Muscle layer of duodenum (tissue), 2 donors: ENCODE results near the gene PIGM.

Source experiments
- H3K27ac ChIP-seq: one replicate; pipeline ENCODE4 v1.7.0; 2013; ENCODE audit warnings: mild to moderate bottlenecking, low read length
- H3K27me3 ChIP-seq: one replicate; pipeline ENCODE4 v1.7.0; 2013; ENCODE audit warnings: low read depth, mild to moderate bottlenecking, control low read depth, low read length
- H3K36me3 ChIP-seq, 2 donors: one replicate each; pipeline ENCODE4 v1.7.0; 2013; ENCODE audit warnings: low read length in 2 of 2, control low read depth in 1 of 2, mild to moderate bottlenecking in 1 of 2; ENCODE audit not compliant: insufficient read depth in 2 of 2, control insufficient read depth in 1 of 2
- H3K4me1 ChIP-seq, 2 donors: one replicate each; pipeline ENCODE4 v1.7.0; 2013; ENCODE audit warnings: low read length in 2 of 2, mild to moderate bottlenecking in 2 of 2, control low read depth in 1 of 2, moderate library complexity in 1 of 2; ENCODE audit not compliant: insufficient read depth in 2 of 2, control insufficient read depth in 1 of 2
- H3K4me3 ChIP-seq, 2 donors: one replicate each; pipeline ENCODE4 v1.7.0; 2013; ENCODE audit warnings: low read length in 2 of 2, low read depth in 1 of 2, mild to moderate bottlenecking in 1 of 2
- H3K9me3 ChIP-seq, 2 donors: one replicate each; pipeline ENCODE4 v1.7.0; 2013; ENCODE audit warnings: low read length in 2 of 2, control low read depth in 1 of 2, mild to moderate bottlenecking in 1 of 2; ENCODE audit not compliant: control insufficient read depth in 1 of 2
- donor health status: healthy.

Gene PIGM

DNA sequence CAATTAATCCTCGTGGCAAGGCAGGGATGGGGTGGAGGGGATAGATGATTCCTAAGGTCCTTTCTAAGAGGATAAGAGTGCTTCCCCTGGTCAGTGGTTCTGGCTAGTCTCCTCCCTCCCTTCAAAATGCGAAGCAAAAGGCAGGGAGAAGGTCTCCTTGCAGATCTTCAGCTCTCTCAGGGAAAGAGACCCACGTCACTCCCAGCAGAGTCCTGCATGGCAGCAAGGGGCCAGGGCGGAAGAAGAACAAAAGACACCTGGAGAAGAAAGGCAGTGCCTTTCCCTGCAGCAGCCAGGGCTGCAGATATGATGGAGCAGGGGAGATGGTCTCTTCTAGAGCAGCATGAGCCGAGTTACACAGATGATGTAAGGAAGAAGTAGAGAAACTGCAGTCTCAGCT lies 48.1 kb downstream of the PIGM start:
- Histone ChIP-seq H3K9me3 (no peaks in the 10 kb centered on the region), H3K27ac (no peak overlapping the region), H3K4me3 (no peak overlapping the region), H3K27me3 (no peaks in the 10 kb centered on the region), H3K4me1 (peaks cover 0 to under 1% of the 10 kb centered on the region in 2 donors), H3K36me3 (no peaks in the 10 kb centered on the region)

DNA sequence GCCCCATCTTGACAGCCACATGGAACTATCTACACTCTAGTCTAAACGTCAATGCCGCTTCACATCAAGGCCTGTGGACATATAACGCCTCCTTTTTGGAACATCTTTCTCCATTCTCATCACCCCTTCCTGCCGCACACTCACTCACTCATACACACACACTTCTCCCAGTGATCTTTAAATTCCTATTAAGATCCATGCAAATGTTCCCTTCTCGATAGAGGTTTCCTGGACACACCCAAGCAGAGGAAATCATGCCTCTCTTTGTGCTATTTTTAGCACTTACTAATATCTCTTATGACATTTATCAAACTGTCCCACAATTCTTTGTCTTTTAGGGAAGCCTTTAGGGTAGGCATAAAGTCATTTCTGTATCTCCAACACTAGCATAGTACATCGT lies 49.5 kb downstream of the PIGM start:
- no peak overlapping the region for H3K4me3 ChIP-seq
- H3K4me1 ChIP-seq, result peaks cover 0 to 4% of the 10 kb centered on the region in 2 donors
- H3K27ac ChIP-seq, result no peak overlapping the region
- no peaks in the 10 kb centered on the region for H3K9me3 ChIP-seq
- no peaks in the 10 kb centered on the region for H3K36me3 ChIP-seq
- no peaks in the 10 kb centered on the region for H3K27me3 ChIP-seq

DNA sequence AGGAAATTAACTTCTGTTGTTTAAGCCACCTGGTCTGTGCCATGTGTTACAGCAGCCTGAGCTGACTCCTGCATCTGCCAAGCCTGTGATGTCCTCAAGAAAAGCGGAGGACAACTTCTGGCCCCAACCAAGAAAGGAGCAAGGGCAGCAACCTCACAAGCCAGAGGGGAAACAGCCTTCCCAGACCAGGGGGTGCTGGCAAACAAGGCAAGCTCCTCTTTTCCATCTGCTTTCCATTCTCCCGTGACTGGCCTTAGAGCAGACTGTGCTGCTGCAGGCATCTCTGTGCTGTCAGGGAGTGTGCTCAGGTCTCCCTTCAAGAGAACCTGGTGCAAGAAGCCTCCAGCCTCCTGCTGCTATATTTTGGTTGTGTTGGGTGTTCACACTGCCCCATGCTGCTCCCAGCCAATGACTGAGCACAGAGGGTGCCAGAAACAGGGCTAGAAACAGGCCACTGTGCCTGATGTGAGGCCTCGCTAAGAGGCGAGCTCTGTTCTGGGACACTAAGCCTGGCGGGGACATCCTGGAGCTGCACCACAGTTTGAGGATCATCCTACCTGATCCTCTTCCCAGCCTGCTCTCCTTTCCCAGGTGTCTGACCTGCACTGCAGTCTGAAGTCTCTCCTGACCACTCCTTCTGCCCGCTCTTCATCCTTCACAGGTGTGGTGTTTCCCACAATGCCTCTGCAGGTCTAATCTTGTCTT lies 50.3 kb downstream of the PIGM start:
- Histone ChIP-seq H3K4me3 (no peak overlapping the region), H3K27me3 (no peaks in the 10 kb centered on the region), H3K36me3 (no peaks in the 10 kb centered on the region), H3K9me3 (no peaks in the 10 kb centered on the region), H3K4me1 (peaks cover 0 to 4% of the 10 kb centered on the region in 2 donors), H3K27ac (no peak overlapping the region)

DNA sequence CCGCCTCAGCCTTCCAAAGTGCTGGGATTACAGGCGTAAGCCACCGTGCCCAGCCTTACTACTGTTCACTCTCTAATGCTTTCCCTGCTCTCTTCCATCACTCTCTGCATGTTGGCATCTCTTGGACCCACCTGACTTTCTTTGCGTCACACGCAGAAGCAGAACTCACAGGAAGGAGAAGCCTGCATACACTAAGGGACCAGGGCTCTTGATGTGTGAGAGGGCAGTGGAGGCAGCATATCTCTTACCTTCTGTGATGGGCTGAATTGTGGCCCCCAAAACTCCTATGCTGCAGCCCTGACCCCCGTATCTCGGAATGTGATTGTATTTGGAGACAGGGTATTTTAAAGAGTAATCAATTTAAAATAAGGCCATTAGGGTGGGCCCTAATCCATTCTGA lies 51.0 kb downstream of the PIGM start:
- Histone ChIP-seq H3K27me3 (no peaks in the 10 kb centered on the region), H3K9me3 (no peaks in the 10 kb centered on the region), H3K4me1 (peaks cover 0 to 4% of the 10 kb centered on the region in 2 donors), H3K27ac (no peak overlapping the region), H3K36me3 (no peaks in the 10 kb centered on the region), H3K4me3 (no peak overlapping the region)

DNA sequence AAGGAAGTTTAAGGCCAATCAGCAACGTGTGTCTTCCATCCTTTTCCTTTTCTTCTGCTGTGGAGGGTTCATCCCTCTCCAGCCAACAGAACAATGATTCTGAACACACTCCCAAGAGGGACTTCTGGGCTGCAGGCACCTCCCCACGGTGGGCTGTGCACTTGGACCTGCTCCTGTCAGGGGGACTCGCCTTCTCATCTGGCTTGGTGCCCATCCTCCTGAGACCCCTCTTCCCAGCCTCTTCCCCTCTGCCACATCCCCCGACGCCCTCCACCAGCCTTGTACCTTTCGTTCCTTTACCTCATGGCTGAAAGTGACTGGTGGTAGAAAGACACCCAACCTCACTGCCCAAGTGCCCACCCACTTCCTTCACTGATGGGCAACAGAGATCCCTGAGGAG lies 51.7 kb downstream of the PIGM start:
- Histone ChIP-seq H3K27ac (no peak overlapping the region), H3K36me3 (no peaks in the 10 kb centered on the region), H3K27me3 (peaks cover 6% of the 10 kb centered on the region), H3K9me3 (no peaks in the 10 kb centered on the region), H3K4me1 (peaks cover 0 to 4% of the 10 kb centered on the region in 2 donors), H3K4me3 (no peak overlapping the region)

DNA sequence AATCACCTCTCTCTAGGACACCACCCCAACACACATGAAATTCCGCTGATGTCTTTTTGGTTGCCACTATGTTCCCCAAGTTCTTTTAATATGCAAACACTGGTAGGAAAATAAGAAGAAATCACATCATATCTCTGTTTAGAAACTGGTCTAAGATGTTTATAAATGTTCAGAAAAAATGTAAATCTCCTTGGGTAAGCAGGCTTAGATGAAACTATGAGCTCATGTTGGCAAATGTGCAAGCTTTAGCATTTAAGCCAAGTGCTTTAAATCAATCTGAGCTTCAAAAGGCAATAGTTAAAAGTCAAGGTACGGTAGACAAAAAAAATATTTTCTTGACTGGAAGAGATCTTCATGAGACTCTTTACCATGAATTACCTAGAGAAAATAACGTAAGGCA lies 52.5 kb downstream of the PIGM start:
- H3K4me3 ChIP-seq, result no peak overlapping the region
- H3K4me1 ChIP-seq, result peaks cover 0 to 4% of the 10 kb centered on the region in 2 donors
- no peaks in the 10 kb centered on the region for H3K9me3 ChIP-seq
- no peaks in the 10 kb centered on the region for H3K36me3 ChIP-seq
- H3K27me3 ChIP-seq, result peaks cover 7% of the 10 kb centered on the region
- no peak overlapping the region for H3K27ac ChIP-seq

DNA sequence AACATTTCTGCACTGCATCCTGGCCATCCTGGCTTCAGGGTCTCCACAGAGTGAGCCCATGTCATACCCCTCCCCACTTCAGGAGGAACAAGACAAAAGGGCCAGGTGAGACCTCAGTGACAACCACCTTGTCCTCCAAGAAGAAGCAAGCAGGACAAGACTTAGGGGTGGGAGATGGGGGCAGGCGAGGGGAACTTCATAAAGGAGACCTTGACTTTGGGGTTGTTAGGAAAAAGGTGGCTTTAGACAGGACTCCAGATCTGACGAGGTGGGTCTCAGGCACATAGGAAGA lies 53.7 kb downstream of the PIGM start:
- Histone ChIP-seq H3K27me3 (peaks cover 7% of the 10 kb centered on the region), H3K9me3 (no peaks in the 10 kb centered on the region), H3K27ac (no peak overlapping the region), H3K36me3 (no peaks in the 10 kb centered on the region), H3K4me3 (no peak overlapping the region), H3K4me1 (peaks cover 0 to 4% of the 10 kb centered on the region in 2 donors)

DNA sequence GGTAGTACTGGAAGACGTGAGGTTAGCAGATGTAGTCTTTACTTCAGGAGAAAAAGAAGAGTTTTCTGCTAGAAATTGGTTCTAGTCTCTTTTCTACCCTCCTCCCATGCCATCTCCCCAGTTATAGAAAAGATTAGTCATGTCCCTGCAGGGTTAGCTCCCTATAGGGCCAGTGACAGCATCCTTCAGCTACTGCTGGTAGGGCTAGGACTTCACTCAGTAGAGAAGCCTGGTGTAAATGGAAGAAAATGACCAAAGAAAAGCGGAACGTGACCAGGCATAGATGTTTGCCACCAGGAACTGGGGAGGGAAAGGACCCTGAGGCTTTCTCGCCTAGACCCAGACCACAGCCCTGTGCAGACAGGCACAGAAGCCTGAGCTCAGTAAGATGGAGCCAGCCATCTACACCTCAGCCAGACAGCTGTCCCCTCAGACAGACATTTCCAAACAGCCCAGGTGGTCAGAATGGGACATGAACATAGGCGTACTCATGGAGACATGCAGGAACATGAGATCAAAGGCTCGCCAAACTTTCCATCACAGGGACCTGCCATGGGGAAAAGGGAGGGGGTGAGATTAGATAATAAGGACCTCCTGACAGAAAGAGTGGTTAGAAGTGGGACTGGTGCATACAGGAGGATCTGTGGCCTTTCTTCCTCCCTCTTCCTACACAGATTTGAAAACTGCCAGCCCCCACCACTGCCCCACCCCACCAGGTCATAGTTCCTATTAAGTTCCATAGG lies 54.3 kb downstream of the PIGM start:
- Histone ChIP-seq H3K36me3 (no peaks in the 10 kb centered on the region), H3K9me3 (no peaks in the 10 kb centered on the region), H3K4me3 (no peak overlapping the region), H3K4me1 (peaks cover 0 to 4% of the 10 kb centered on the region in 2 donors), H3K27me3 (peaks cover 7% of the 10 kb centered on the region), H3K27ac (no peak overlapping the region)
